K562 (cell line): ENCODE results near the gene MTA2. TPM values are rescaled to one million over a fixed set of nuclear protein-coding genes. Genes with fewer than 3 reads are reported as not detected.

Experiments used
- ATF6 ChIP-seq: sonication (generic); formaldehyde crosslinking; IDR thresholded peaks from 2 replicates; pipeline ENCODE4 v1.4.0; 2020; ENCODE audit warnings: mild to moderate bottlenecking, missing genetic modification reagents
- CHD1 ChIP-seq: fragments of 200-600 bp; sonication (generic); IDR thresholded peaks from one replicate; pipeline ENCODE4 v1.6.1; 2012; ENCODE audit warnings: mild to moderate bottlenecking, moderate library complexity, low read length, inconsistent platforms
- FOXA3 ChIP-seq, 2 experiments: fragments of 450-650 bp in 1 of 2; sonication (generic) in 1 of 2; formaldehyde crosslinking; IDR thresholded peaks in 1 of 2; conservative IDR thresholded peaks in 1 of 2; 2 replicates each; pipeline versions ENCODE4 v1.4.0 to v1.8.0; 2020 to 2022; ENCODE audit warnings: mild to moderate bottlenecking in 2 of 2, missing genetic modification reagents in 1 of 2
- FOXP4 ChIP-seq: sonication (generic); formaldehyde crosslinking; IDR thresholded peaks from 2 replicates; pipeline ENCODE4 v1.8.0; 2022; ENCODE audit warnings: mild to moderate bottlenecking, missing genetic modification reagents, borderline replicate concordance
- KDM5B ChIP-seq: fragments of 200-600 bp; sonication (generic); IDR thresholded peaks from 2 replicates; pipeline ENCODE4 v1.6.1; 2012; ENCODE audit warnings: low read depth, mild to moderate bottlenecking, moderate library complexity, low read length, control low read depth, inconsistent platforms; ENCODE audit not compliant: insufficient replicate concordance
- MAX ChIP-seq: sonication (generic); formaldehyde crosslinking; IDR thresholded peaks from 2 replicates; pipeline ENCODE4 v1.9.0; 2022; ENCODE audit warnings: mild to moderate bottlenecking, missing genetic modification reagents
- PKNOX1 ChIP-seq: fragments of 450-650 bp; IDR thresholded peaks from 2 replicates; pipeline ENCODE4 v1.6.1; 2016
- PRPF4 ChIP-seq: fragments of 200-400 bp; formaldehyde crosslinking; IDR thresholded peaks from one replicate; pipeline ENCODE4 v1.6.1; 2017; ENCODE audit warnings: low read length, low read depth, mild to moderate bottlenecking; ENCODE audit not compliant: insufficient read depth, poor library complexity, severe bottlenecking
- SAP30 ChIP-seq: fragments of 200-600 bp; sonication (generic); IDR thresholded peaks from 2 replicates; pipeline ENCODE4 v1.6.1; 2012; ENCODE audit warnings: borderline replicate concordance, low read depth, mild to moderate bottlenecking, moderate library complexity, low read length, control low read depth, inconsistent platforms; ENCODE audit not compliant: insufficient read depth, poor library complexity, severe bottlenecking
- TFAP4 ChIP-seq: sonication (generic); formaldehyde crosslinking; IDR thresholded peaks from 2 replicates; pipeline ENCODE4 v1.8.0; 2022; ENCODE audit warnings: missing genetic modification reagents, mild to moderate bottlenecking, moderate library complexity, borderline replicate concordance
- YY1 ChIP-seq, 3 experiments: IDR thresholded peaks; 2 replicates each; pipeline ENCODE4 v1.6.1; 2011; ENCODE audit warnings: low read length in 2 of 3, mild to moderate bottlenecking in 2 of 3, moderate library complexity in 2 of 3, borderline replicate concordance in 1 of 3, control low read depth in 1 of 3, low read depth in 1 of 3; ENCODE audit not compliant: insufficient read depth in 3 of 3, insufficient replicate concordance in 2 of 3, control insufficient read depth in 1 of 3, insufficient read length in 1 of 3; ENCODE audit errors: extremely low read depth in 1 of 3
- ZNF584 ChIP-seq: fragments of 200-800 bp; sonication (Bioruptor generic); IDR thresholded peaks from 2 replicates; pipeline ENCODE4 v1.6.1; 2016; ENCODE audit warnings: low read depth, mild to moderate bottlenecking, missing genetic modification characterization, missing compliant biosample characterization
- ZNF740 ChIP-seq, 3 experiments: fragments of 200-800 bp in 1 of 3; sonication (Bioruptor generic) in 1 of 3; sonication (generic) in 1 of 3; formaldehyde crosslinking in 1 of 3; IDR thresholded peaks; 2 replicates each; pipeline versions ENCODE4 v1.6.1 to v1.8.0; 2016 to 2022; ENCODE audit warnings: mild to moderate bottlenecking in 2 of 3, missing compliant biosample characterization in 2 of 3, missing genetic modification characterization in 2 of 3, missing genetic modification reagents in 1 of 3
- ZSCAN29 ChIP-seq: fragments of 450-650 bp; IDR thresholded peaks from 2 replicates; pipeline ENCODE4 v1.6.1; 2017
- polyA plus RNA-seq, 8 experiments: library from polyadenylated mRNA; depleted of rRNA in 4 of 8; stranded (reverse) in 5 of 8; unstranded in 3 of 8; fragments of >200 nt; fragmentation: Nextera tagmentation in 2 of 8; fragmentation: Illumina TruSeq in 1 of 8; extraction: Ambion mirVana in 2 of 8; extraction: Trizol in 1 of 8; gene quantifications; 2 replicates each; pipeline versions ENCODE4 v1.2.1 to v1.2.3, GENCODE V29; 2011 to 2014; ENCODE audit warnings: inconsistent platforms in 1 of 8, missing spikeins in 1 of 8
- total RNA-seq, 7 experiments: library from RNA; depleted of rRNA in 6 of 7; stranded (reverse); fragments of >200 nt in 6 of 7; fragmentation: Illumina TruSeq in 2 of 7; extraction: Trizol in 2 of 7; gene quantifications; 2 replicates each; pipeline versions ENCODE4 v1.2.1 to v1.2.3, GENCODE V29; 2011 to 2021; ENCODE audit warnings: low replicate concordance in 1 of 7

The MTA2 gene
- total and polyA plus RNA-seq, 9 of the 15 experiments (the other 6 are each of a cell fraction or from before 2014, with no cell fraction given): 6.2 to 220 (median 172) TPM

- TF ChIP-seq ATF6 (CRISPR knock-in tag) (no peak), ZNF584 (CRISPR knock-in tag) (0 out of 2 replicates have a peak, but pooled peaks have one; percentile 49), KDM5B (peak; percentile 24), PKNOX1 (no peak), ZSCAN29 (peak; percentile 60; the same call in 1 of the 2 replicates), YY1 (IDR thresholded peaks at IDR 0.05; ENCODE audit: borderline replicate concordance in 1 of 3, control insufficient read depth in 1 of 3, extremely low read depth in 1 of 3, insufficient read depth in 3 of 3, insufficient read length in 1 of 3, insufficient replicate concordance in 2 of 3, low read depth in 1 of 3, low read length in 2 of 3) (no peak), PRPF4 (no peak), ZNF740 (CRISPR knock-in tag; IDR thresholded peaks at IDR 0.05) (no peak), ZNF740 (tag; IDR thresholded peaks at IDR 0.05) (0 out of 4 replicates have a peak, but pooled peaks of 1 of the 2 experiments have one; percentile 7), CHD1 (peak; percentile 76), FOXP4 (CRISPR knock-in tag) (peak; percentile 86), MAX (CRISPR knock-in tag) (0 out of 2 replicates have a peak, but pooled peaks have one; percentile 3), FOXA3 (CRISPR knock-in tag; conservative IDR thresholded peaks at IDR 0.05 in 1 of 2, IDR thresholded peaks at IDR 0.05 in 1 of 2) (0 out of 4 replicates have a peak, but pooled peaks of 1 of the 2 experiments have one; percentile 67), SAP30 (peak; percentile 71), TFAP4 (CRISPR knock-in tag) (0 out of 2 replicates have a peak, but pooled peaks have one; percentile 4)
Observed at GRCh38 chr11:62544581-62545436, 56.9 kb downstream of the MTA2 start (continued).
